ENCODE results near the gene CDCP1.

The CDCP1 gene

DNA sequence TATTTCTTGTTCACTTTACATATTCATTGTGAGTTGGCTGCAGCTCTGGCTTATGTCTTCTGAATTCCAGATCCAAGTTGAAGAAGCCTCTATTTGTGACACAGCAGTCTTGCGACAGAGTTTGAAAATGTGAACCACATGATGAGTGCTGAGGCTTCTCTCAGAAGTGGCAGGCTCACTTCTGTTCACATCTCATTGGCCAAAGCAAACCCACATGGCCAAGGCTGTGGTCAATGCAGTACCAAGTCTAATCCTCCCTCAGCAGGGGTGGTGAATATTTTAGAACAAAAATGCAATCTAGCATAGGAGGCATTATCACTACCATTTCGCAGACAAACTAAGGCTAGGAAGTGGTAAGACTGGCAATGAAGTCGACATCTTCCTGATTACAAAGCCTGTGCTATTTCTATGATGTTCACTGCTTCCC, 45.2 kb downstream of the CDCP1 start:
- no peak for DNase-seq (ENCODE audit: low spot score)
- in situ Hi-C loops (cut with MboI; ENCODE audit: low pct_unique_long_range_greater_than_20kb, low sequenced_read_pairs, unreplicated experiment): no loop called here
- no peak for TF ChIP-seq CTCF (IDR thresholded peaks at IDR 0.05; ENCODE audit: extremely low read depth, insufficient read depth, missing control alignments)

GRCh38 chr3:45098310-45098709, 47.9 kb downstream of the CDCP1 start:
- TF ChIP-seq CTCF (IDR thresholded peaks at IDR 0.05; ENCODE audit: extremely low read depth, insufficient read depth, missing control alignments): no peak
- in situ Hi-C loops (cut with MboI; ENCODE audit: low pct_unique_long_range_greater_than_20kb, low sequenced_read_pairs, unreplicated experiment): no loop called here
- no peak for DNase-seq (ENCODE audit: low spot score)

DNA sequence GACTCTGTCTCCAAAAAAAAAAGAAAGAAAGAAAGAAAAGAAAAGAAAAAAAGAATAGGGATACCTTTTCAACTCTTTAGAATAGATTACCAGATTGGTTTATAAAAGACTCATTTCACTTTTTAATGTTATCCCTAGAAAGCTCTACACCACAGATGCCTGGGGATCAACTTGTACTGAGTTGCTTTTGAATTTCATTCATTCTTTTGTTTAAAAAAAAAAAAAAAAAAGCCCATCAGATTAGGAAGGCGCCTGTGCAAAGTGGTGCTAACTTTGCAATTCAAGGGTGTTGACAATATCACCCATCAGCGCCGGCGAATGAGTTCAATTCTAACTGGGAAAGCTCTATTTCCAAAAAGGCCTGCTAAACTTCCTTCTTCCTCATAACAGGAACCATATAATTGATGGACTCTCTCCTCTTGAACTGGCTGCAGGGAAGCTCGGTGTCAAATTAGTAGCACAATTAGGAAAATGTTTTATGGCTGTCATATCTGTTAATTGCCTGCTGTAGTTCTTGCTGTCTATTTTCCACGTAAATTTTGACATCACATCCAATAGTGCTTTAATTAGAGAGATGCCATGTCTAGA, 48.8 kb downstream of the CDCP1 start:
- DNase-seq (ENCODE audit: low spot score): no peak
- TF ChIP-seq CTCF (IDR thresholded peaks at IDR 0.05; ENCODE audit: extremely low read depth, insufficient read depth, missing control alignments): no peak
- in situ Hi-C loops (cut with MboI; ENCODE audit: low pct_unique_long_range_greater_than_20kb, low sequenced_read_pairs, unreplicated experiment): no loop called here

DNA sequence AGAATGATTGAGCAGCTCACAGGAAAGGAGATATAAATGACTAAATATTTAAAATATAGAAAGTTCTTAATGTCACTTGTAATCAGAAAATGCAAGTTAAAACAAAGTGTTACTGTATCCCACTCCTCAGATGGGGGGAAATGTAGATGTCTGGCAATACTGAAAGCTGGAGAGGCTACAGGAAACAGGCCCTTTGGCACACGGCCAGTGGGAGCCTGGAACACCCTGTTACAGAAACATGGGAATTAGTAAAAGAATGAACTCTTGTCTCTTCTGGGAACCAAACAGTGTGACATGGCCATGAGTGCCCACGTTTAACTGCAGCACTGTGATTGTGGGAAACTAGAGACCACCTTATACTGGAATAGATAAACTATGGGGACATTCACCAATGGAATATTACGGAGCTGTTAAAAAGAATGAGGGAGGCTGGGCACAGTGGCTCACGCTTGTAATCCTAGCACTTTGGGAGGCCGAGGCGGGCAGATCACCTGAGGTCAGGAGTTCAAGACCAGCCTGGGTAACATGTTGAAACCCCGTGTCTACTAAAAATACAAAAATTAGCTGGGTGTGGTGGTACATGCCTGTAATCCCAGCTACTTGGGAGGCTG, 50.2 kb downstream of the CDCP1 start:
- no peak for DNase-seq (ENCODE audit: low spot score)
- in situ Hi-C loops (cut with MboI; ENCODE audit: low pct_unique_long_range_greater_than_20kb, low sequenced_read_pairs, unreplicated experiment): no loop called here
- TF ChIP-seq CTCF (IDR thresholded peaks at IDR 0.05; ENCODE audit: extremely low read depth, insufficient read depth, missing control alignments): no peak

GRCh38 chr3:45093176-45093575, 53.0 kb downstream of the CDCP1 start:
- in situ Hi-C loops (cut with MboI; ENCODE audit: low pct_unique_long_range_greater_than_20kb, low sequenced_read_pairs, unreplicated experiment): no loop called here
- no peak for DNase-seq (ENCODE audit: low spot score)
- no peak for TF ChIP-seq CTCF (IDR thresholded peaks at IDR 0.05; ENCODE audit: extremely low read depth, insufficient read depth, missing control alignments)

DNA sequence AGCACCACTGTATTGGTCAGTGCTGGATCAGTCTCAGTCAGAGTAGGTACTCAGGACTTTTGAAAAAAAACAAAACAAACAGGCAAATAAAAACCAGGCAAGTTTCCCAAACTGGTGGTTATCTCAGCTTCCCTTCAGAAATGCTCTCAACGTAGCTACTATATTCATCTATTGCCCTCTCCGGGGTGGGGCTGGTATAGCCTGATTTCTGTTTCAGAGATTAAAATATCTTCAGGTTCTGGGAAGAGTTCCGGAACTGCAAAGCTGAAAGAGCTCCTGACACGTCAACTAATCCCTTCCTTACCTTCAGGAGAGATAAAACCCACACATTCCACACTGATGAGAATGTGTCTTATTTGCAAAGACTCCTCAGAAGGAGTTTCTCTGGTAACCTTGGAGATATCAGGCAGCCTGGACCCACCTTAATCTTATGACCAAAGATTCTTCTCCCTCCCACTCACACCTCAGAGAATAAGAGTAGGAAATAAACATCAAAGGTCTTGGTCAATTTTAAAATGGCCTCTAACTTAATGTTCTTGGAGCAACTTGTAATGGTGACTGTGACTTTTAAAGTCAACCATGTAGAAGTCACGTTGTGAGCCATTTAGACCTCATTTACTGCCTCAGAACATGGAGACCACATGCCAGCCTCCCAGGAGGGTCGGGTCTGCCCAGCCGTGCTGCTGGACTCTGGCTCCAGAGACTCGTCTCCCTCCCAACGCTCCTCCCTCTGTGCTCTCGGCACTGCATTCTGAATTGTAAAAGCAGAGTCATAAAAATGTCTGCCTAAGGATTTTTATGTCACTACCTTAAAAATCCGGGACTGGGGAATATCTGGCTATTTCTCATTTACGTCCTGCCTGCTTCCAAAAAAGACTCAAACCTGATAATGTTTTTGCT, 53.8 kb downstream of the CDCP1 start:
- no peak for DNase-seq (ENCODE audit: low spot score)
- in situ Hi-C loops (cut with MboI; ENCODE audit: low pct_unique_long_range_greater_than_20kb, low sequenced_read_pairs, unreplicated experiment): no loop called here
- no peak for TF ChIP-seq CTCF (IDR thresholded peaks at IDR 0.05; ENCODE audit: extremely low read depth, insufficient read depth, missing control alignments)

Data from GM13977 (cell line).